CD4-positive, alpha-beta memory T cell (primary cell): ENCODE data around the gene GUF1. TPM values are rescaled to one million over a fixed set of nuclear protein-coding genes. Genes with fewer than 3 reads are reported as not detected.

Experiments
- CTCF ChIA-PET: fragments of 350-600 bp; sonication (Branson Sonifier 250); formaldehyde crosslinking; loops from one replicate; lab custom pipeline; 2021; ENCODE audit warnings: inconsistent platforms; ENCODE audit not compliant: partially characterized antibody; lab: Charles Lee
- POLR2A ChIA-PET: fragments of 350-600 bp; sonication (Branson Sonifier 250); formaldehyde crosslinking; loops from one replicate; lab custom pipeline; 2021; ENCODE audit not compliant: partially characterized antibody; lab: Charles Lee
- DNase-seq, 5 donors: peaks; one replicate each; pipeline versions ENCODE4 v3.0.0 to v3.0.0-alpha.2; 2020 to 2022; ENCODE audit warnings: mixed read lengths in 1 of 5
- H3K27ac ChIP-seq: one replicate; pipeline ENCODE4 v1.7.0; 2013; ENCODE audit warnings: low read depth, low read length
- H3K27me3 ChIP-seq: 2 replicates; pipeline ENCODE4 v1.7.0; 2013; ENCODE audit warnings: mild to moderate bottlenecking, low read length, moderate library complexity; ENCODE audit not compliant: insufficient read depth
- H3K36me3 ChIP-seq: 2 replicates; pipeline ENCODE4 v1.7.0; 2013; ENCODE audit warnings: mild to moderate bottlenecking, low read length, moderate library complexity; ENCODE audit not compliant: insufficient read depth
- H3K4me1 ChIP-seq: 2 replicates; pipeline ENCODE4 v1.7.0; 2013; ENCODE audit warnings: mild to moderate bottlenecking, low read length, moderate library complexity; ENCODE audit not compliant: insufficient read depth
- H3K4me3 ChIP-seq, 2 donors: one replicate each; pipeline ENCODE4 v1.7.0; 2013; ENCODE audit warnings: low read length in 2 of 2, mild to moderate bottlenecking in 1 of 2
- H3K9me3 ChIP-seq, 2 donors: one replicate each; pipeline ENCODE4 v1.7.0; 2013; ENCODE audit warnings: low read length in 2 of 2, control low read depth in 1 of 2; ENCODE audit not compliant: control insufficient read depth in 1 of 2
- H3K27ac Mint-ChIP-seq, 7 donors: one replicate each; pipeline ENCODE4 v1.8.0; 2020 to 2021; ENCODE audit warnings: mixed read lengths in 7 of 7, mild to moderate bottlenecking in 6 of 7, inconsistent platforms in 3 of 7, moderate library complexity in 3 of 7
- H3K27me3 Mint-ChIP-seq, 2 donors: one replicate each; pipeline ENCODE4 v1.8.0; 2020 to 2021; ENCODE audit warnings: mixed read lengths in 2 of 2
- H3K36me3 Mint-ChIP-seq, 2 donors: one replicate each; pipeline ENCODE4 v1.8.0; 2020 to 2021; ENCODE audit warnings: mixed read lengths in 2 of 2, inconsistent platforms in 1 of 2, mild to moderate bottlenecking in 1 of 2
- H3K4me1 Mint-ChIP-seq, 4 donors: one replicate each; pipeline ENCODE4 v1.8.0; 2020 to 2021; ENCODE audit warnings: mixed read lengths in 4 of 4, mild to moderate bottlenecking in 1 of 4
- H3K4me3 Mint-ChIP-seq, 8 donors: one replicate each; pipeline ENCODE4 v1.8.0; 2020 to 2021; ENCODE audit warnings: mixed read lengths in 8 of 8, mild to moderate bottlenecking in 7 of 8, moderate library complexity in 6 of 8, inconsistent platforms in 3 of 8
- H3K9me3 Mint-ChIP-seq, 8 donors: one replicate each; pipeline ENCODE4 v1.8.0; 2020 to 2021; ENCODE audit warnings: mixed read lengths in 8 of 8, mild to moderate bottlenecking in 5 of 8, inconsistent platforms in 3 of 8, moderate library complexity in 1 of 8
- intact Hi-C: fragments of 100-400 bp; cut with micrococcal nuclease; formaldehyde crosslinking; loops from one replicate; pipeline ENCODE4 v1.15.1; 2023
- polyA plus RNA-seq, 2 donors: library from polyadenylated mRNA; unstranded; fragments of 300-500 nt; fragmentation: Illumina TruSeq; gene quantifications; one replicate each; pipeline ENCODE4 v1.2.3, GENCODE V29; 2021
- total RNA-seq, 2 experiments: library from RNA; stranded (reverse); gene quantifications; one replicate each; pipeline ENCODE4 v1.2.3, GENCODE V29; 2021

Gene GUF1
- total and polyA plus RNA-seq, 4 experiments from 2014 or later = 9.4 to 24.2 (median 17.6) TPM

GRCh38 chr4:44651425-44651824 lies 26.8 kb upstream of the GUF1 start, which contains the start of gene YIPF7:
Gene YIPF7 (minus strand): TSS chr4:44651625. CDS start chr4:44650100, 1,525 bp downstream.
- ChIA-PET CTCF (no interaction called here), POLR2A (no interaction called here)
- peaks cover 2 to 3% of the 10 kb centered on the region in 2 donors for H3K27me3 Mint-ChIP-seq
- no peaks in the 10 kb centered on the region for H3K4me1 Mint-ChIP-seq
- no peak within 1 kb of the TSS for H3K27ac Mint-ChIP-seq
- H3K36me3 Mint-ChIP-seq = no peaks in the 10 kb centered on the region
- Histone ChIP-seq H3K27me3 (no peaks in the 10 kb centered on the region), H3K27ac (no peak within 1 kb of the TSS), H3K36me3 (no peaks in the 10 kb centered on the region), H3K4me3 (no peak within 1 kb of the TSS), H3K9me3 (no peaks in the 10 kb centered on the region), H3K4me1 (no peaks in the 10 kb centered on the region)
- H3K9me3 Mint-ChIP-seq = no peaks in the 10 kb centered on the region
- H3K4me3 Mint-ChIP-seq = no peak within 1 kb of the TSS
- DNase-seq = no peak
- intact Hi-C loops = no loop called here

- CTCF ChIA-PET = no interaction called here
- intact Hi-C loops = no loop called here
- Mint-ChIP-seq H3K27me3 (peaks cover 0 to 3% of the 10 kb centered on the region in 2 donors), H3K36me3 (no peaks in the 10 kb centered on the region), H3K4me1 (no peaks in the 10 kb centered on the region), H3K4me3 (no peak overlapping the region), H3K27ac (no peak overlapping the region), H3K9me3 (no peaks in the 10 kb centered on the region)
- Histone ChIP-seq H3K36me3 (no peaks in the 10 kb centered on the region), H3K4me1 (no peaks in the 10 kb centered on the region), H3K4me3 (no peak overlapping the region), H3K27ac (no peak overlapping the region), H3K27me3 (no peaks in the 10 kb centered on the region), H3K9me3 (no peaks in the 10 kb centered on the region)
- DNase-seq = no peak
- POLR2A ChIA-PET = no interaction called here
Observed at GRCh38 chr4:44652002-44652401, 26.2 kb upstream of the GUF1 start.

- POLR2A ChIA-PET = no interaction called here
- no peak for DNase-seq
- no peaks in the 10 kb centered on the region for H3K4me1 Mint-ChIP-seq
- no peak overlapping the region for H3K27ac Mint-ChIP-seq
- Histone ChIP-seq H3K4me1 (no peaks in the 10 kb centered on the region), H3K27me3 (no peaks in the 10 kb centered on the region), H3K9me3 (no peaks in the 10 kb centered on the region), H3K4me3 (no peak overlapping the region), H3K36me3 (no peaks in the 10 kb centered on the region), H3K27ac (no peak overlapping the region)
- CTCF ChIA-PET = no interaction called here
- H3K36me3 Mint-ChIP-seq = no peaks in the 10 kb centered on the region
- peaks cover 0 to 7% of the 10 kb centered on the region in 2 donors for H3K27me3 Mint-ChIP-seq
- no peak overlapping the region for H3K4me3 Mint-ChIP-seq
- H3K9me3 Mint-ChIP-seq = no peaks in the 10 kb centered on the region
- intact Hi-C loops = no loop called here
Observed at GRCh38 chr4:44660396-44660795, 17.8 kb upstream of the GUF1 start.

- Mint-ChIP-seq H3K27me3 (peaks cover 0 to 7% of the 10 kb centered on the region in 2 donors), H3K36me3 (no peaks in the 10 kb centered on the region), H3K4me1 (no peaks in the 10 kb centered on the region), H3K27ac (no peak overlapping the region), H3K9me3 (no peaks in the 10 kb centered on the region), H3K4me3 (no peak overlapping the region)
- no peak for DNase-seq
- Histone ChIP-seq H3K36me3 (no peaks in the 10 kb centered on the region), H3K4me1 (no peaks in the 10 kb centered on the region), H3K27me3 (no peaks in the 10 kb centered on the region), H3K4me3 (no peak overlapping the region), H3K9me3 (no peaks in the 10 kb centered on the region), H3K27ac (no peak overlapping the region)
- ChIA-PET POLR2A (no interaction called here), CTCF (no interaction called here)
- intact Hi-C loops = no loop called here
Observed at GRCh38 chr4:44661940-44662622, 16.1 kb upstream of the GUF1 start.

- intact Hi-C loops = no loop called here
- Mint-ChIP-seq H3K27ac (peak overlapping the region in 2 of 7 donors; percentile 7 to 20), H3K4me1 (no peaks in the 10 kb centered on the region), H3K4me3 (no peak overlapping the region), H3K36me3 (no peaks in the 10 kb centered on the region), H3K27me3 (peaks cover 0 to 9% of the 10 kb centered on the region in 2 donors), H3K9me3 (no peaks in the 10 kb centered on the region)
- Histone ChIP-seq H3K27me3 (no peaks in the 10 kb centered on the region), H3K9me3 (no peaks in the 10 kb centered on the region), H3K36me3 (no peaks in the 10 kb centered on the region), H3K4me1 (no peaks in the 10 kb centered on the region), H3K27ac (no peak overlapping the region), H3K4me3 (no peak overlapping the region)
- POLR2A ChIA-PET = no interaction called here
- CTCF ChIA-PET = no interaction called here
- DNase-seq = no peak
Observed at GRCh38 chr4:44662623-44663005, 15.6 kb upstream of the GUF1 start.

- ChIA-PET CTCF (no interaction called here), POLR2A (no interaction called here)
- H3K9me3 Mint-ChIP-seq = no peaks in the 10 kb centered on the region
- Histone ChIP-seq H3K36me3 (no peaks in the 10 kb centered on the region), H3K27ac (no peak overlapping the region), H3K9me3 (no peaks in the 10 kb centered on the region), H3K27me3 (no peaks in the 10 kb centered on the region), H3K4me1 (no peaks in the 10 kb centered on the region), H3K4me3 (no peak overlapping the region)
- H3K27ac Mint-ChIP-seq = no peak overlapping the region
- H3K36me3 Mint-ChIP-seq = no peaks in the 10 kb centered on the region
- no peak overlapping the region for H3K4me3 Mint-ChIP-seq
- no peaks in the 10 kb centered on the region for H3K4me1 Mint-ChIP-seq
- H3K27me3 Mint-ChIP-seq = peaks cover 2 to 10% of the 10 kb centered on the region in 2 donors
- DNase-seq = no peak
- intact Hi-C loops = no loop called here
Observed at GRCh38 chr4:44663539-44664263, 14.5 kb upstream of the GUF1 start.

GRCh38 chr4:44668526-44668925 lies 9.7 kb upstream of the GUF1 start:
- intact Hi-C loops = no loop called here
- Histone ChIP-seq H3K4me3 (no peak overlapping the region), H3K27ac (no peak overlapping the region), H3K27me3 (no peaks in the 10 kb centered on the region), H3K4me1 (no peaks in the 10 kb centered on the region), H3K9me3 (no peaks in the 10 kb centered on the region), H3K36me3 (no peaks in the 10 kb centered on the region)
- H3K4me3 Mint-ChIP-seq = no peak overlapping the region
- H3K4me1 Mint-ChIP-seq = no peaks in the 10 kb centered on the region
- no peak overlapping the region for H3K27ac Mint-ChIP-seq
- CTCF ChIA-PET = no interaction called here
- H3K27me3 Mint-ChIP-seq = peaks cover 3 to 4% of the 10 kb centered on the region in 2 donors
- POLR2A ChIA-PET = interaction anchor here (1.2 kb wide), 1 partner anchor 9 kb away, joined by 3 read pairs; the partner anchor contains the start of gene GUF1
- no peak for DNase-seq
- H3K36me3 Mint-ChIP-seq = no peaks in the 10 kb centered on the region
- H3K9me3 Mint-ChIP-seq = no peaks in the 10 kb centered on the region
